ENCODE results near the gene PLEKHF1. TPM values are rescaled to one million over a fixed set of nuclear protein-coding genes. Genes with fewer than 3 reads are reported as not detected.

PLEKHF1 gene
- total and polyA plus RNA-seq, 2 of the 13 experiments (the other 11 are each of a cell fraction or from before 2014, with no cell fraction given), result 2.9 to 3.8 TPM

DNA sequence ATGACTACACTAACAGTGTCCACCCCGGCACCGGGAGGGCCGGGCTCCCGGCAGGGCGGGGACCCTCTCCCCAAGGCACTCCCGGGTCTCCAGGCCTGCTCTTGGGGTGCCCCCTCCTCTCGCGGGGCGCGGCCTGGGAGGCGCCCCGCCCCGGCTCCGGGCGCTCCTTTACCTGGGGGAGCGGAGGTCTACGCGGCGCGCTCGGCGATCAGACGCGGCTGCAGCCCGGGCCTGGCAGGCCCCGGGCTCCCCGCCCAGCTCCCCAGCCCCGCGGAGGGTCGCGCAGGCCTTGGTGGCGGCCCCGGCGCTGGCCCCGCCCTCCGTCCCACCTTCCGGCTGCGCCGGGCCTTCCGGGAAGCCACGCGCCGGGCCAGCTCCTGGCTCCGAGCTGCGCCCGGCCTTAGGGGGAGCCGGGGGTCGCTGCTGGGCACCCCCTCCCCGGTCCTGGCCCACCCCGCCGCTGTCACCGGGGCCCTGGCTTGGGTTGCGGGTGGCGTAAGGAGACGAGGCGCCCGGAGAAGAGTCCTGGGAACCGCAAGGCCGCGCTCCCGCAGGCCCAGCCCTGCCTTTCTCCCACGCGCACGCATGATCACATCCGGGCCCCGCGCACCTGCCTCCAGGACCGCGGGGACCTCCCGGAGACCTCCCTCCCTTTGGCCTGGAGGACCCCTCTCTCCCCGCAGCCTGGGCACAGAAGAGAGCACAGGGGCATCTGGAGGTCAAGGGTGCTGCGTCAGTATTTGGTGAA, 49.9 kb downstream of the PLEKHF1 start, which contains the start of gene C19orf12 (continued):
- TF ChIP-seq, protein P1, sequence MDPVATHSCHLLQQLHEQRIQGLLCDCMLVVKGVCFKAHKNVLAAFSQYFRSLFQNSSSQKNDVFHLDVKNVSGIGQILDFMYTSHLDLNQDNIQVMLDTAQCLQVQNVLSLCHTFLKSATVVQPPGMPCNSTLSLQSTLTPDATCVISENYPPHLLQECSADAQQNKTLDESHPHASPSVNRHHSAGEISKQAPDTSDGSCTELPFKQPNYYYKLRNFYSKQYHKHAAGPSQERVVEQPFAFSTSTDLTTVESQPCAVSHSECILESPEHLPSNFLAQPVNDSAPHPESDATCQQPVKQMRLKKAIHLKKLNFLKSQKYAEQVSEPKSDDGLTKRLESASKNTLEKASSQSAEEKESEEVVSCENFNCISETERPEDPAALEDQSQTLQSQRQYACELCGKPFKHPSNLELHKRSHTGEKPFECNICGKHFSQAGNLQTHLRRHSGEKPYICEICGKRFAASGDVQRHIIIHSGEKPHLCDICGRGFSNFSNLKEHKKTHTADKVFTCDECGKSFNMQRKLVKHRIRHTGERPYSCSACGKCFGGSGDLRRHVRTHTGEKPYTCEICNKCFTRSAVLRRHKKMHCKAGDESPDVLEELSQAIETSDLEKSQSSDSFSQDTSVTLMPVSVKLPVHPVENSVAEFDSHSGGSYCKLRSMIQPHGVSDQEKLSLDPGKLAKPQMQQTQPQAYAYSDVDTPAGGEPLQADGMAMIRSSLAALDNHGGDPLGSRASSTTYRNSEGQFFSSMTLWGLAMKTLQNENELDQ (CRISPR knock-in tag; IDR thresholded peaks at IDR 0.05; ENCODE audit: borderline replicate concordance), result no peak
- TF ChIP-seq IKZF1 (IDR thresholded peaks at IDR 0.05) (no peak), CENPT (CRISPR knock-in tag; IDR thresholded peaks at IDR 0.05; ENCODE audit: low read depth) (no peak), ZNF333 (CRISPR knock-in tag; IDR thresholded peaks at IDR 0.05; ENCODE audit: borderline replicate concordance) (no peak), FOXA3 (CRISPR knock-in tag; IDR thresholded peaks at IDR 0.05) (no peak), TCF12 (IDR thresholded peaks at IDR 0.05) (no peak), TCF12 (CRISPR knock-in tag; IDR thresholded peaks at IDR 0.05) (no peak), ZNF124 (CRISPR knock-in tag; IDR thresholded peaks at IDR 0.05) (no peak), ZMYM4 (CRISPR knock-in tag; IDR thresholded peaks at IDR 0.05) (no peak; the same call in 1 of the 2 replicates), CCDC6 (CRISPR knock-in tag; IDR thresholded peaks at IDR 0.05) (peak; percentile 82), MTF2 (CRISPR knock-in tag; IDR thresholded peaks at IDR 0.05; ENCODE audit: borderline replicate concordance) (no peak), ZNF577 (CRISPR knock-in tag; IDR thresholded peaks at IDR 0.05; ENCODE audit: borderline replicate concordance, low read depth) (no peak), NRL (CRISPR knock-in tag; IDR thresholded peaks at IDR 0.05; ENCODE audit: borderline replicate concordance) (no peak), ZSCAN31 (CRISPR knock-in tag; IDR thresholded peaks at IDR 0.05; ENCODE audit: low read depth) (peak; percentile 53; the same call in 1 of the 2 replicates), GZF1 (CRISPR knock-in tag; IDR thresholded peaks at IDR 0.05) (no peak), SP1 (IDR thresholded peaks at IDR 0.05) (no peak), SP1 (CRISPR knock-in tag; IDR thresholded peaks at IDR 0.05) (no peak; the same call in 1 of the 2 replicates), ZNF724P (CRISPR knock-in tag; IDR thresholded peaks at IDR 0.05; ENCODE audit: borderline replicate concordance) (no peak), KLF6 (CRISPR knock-in tag; IDR thresholded peaks at IDR 0.05) (no peak)
- TF ChIP-seq, protein P2, sequence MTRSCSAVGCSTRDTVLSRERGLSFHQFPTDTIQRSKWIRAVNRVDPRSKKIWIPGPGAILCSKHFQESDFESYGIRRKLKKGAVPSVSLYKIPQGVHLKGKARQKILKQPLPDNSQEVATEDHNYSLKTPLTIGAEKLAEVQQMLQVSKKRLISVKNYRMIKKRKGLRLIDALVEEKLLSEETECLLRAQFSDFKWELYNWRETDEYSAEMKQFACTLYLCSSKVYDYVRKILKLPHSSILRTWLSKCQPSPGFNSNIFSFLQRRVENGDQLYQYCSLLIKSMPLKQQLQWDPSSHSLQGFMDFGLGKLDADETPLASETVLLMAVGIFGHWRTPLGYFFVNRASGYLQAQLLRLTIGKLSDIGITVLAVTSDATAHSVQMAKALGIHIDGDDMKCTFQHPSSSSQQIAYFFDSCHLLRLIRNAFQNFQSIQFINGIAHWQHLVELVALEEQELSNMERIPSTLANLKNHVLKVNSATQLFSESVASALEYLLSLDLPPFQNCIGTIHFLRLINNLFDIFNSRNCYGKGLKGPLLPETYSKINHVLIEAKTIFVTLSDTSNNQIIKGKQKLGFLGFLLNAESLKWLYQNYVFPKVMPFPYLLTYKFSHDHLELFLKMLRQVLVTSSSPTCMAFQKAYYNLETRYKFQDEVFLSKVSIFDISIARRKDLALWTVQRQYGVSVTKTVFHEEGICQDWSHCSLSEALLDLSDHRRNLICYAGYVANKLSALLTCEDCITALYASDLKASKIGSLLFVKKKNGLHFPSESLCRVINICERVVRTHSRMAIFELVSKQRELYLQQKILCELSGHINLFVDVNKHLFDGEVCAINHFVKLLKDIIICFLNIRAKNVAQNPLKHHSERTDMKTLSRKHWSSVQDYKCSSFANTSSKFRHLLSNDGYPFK (CRISPR knock-in tag; IDR thresholded peaks at IDR 0.05; ENCODE audit: borderline replicate concordance), result no peak; the same call in 1 of the 2 replicates
- TF ChIP-seq, protein P3, sequence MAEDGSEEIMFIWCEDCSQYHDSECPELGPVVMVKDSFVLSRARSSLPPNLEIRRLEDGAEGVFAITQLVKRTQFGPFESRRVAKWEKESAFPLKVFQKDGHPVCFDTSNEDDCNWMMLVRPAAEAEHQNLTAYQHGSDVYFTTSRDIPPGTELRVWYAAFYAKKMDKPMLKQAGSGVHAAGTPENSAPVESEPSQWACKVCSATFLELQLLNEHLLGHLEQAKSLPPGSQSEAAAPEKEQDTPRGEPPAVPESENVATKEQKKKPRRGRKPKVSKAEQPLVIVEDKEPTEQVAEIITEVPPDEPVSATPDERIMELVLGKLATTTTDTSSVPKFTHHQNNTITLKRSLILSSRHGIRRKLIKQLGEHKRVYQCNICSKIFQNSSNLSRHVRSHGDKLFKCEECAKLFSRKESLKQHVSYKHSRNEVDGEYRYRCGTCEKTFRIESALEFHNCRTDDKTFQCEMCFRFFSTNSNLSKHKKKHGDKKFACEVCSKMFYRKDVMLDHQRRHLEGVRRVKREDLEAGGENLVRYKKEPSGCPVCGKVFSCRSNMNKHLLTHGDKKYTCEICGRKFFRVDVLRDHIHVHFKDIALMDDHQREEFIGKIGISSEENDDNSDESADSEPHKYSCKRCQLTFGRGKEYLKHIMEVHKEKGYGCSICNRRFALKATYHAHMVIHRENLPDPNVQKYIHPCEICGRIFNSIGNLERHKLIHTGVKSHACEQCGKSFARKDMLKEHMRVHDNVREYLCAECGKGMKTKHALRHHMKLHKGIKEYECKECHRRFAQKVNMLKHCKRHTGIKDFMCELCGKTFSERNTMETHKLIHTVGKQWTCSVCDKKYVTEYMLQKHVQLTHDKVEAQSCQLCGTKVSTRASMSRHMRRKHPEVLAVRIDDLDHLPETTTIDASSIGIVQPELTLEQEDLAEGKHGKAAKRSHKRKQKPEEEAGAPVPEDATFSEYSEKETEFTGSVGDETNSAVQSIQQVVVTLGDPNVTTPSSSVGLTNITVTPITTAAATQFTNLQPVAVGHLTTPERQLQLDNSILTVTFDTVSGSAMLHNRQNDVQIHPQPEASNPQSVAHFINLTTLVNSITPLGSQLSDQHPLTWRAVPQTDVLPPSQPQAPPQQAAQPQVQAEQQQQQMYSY (CRISPR knock-in tag; IDR thresholded peaks at IDR 0.05), result peak; percentile 73
